ENCODE results near the gene CLK2.

DNA sequence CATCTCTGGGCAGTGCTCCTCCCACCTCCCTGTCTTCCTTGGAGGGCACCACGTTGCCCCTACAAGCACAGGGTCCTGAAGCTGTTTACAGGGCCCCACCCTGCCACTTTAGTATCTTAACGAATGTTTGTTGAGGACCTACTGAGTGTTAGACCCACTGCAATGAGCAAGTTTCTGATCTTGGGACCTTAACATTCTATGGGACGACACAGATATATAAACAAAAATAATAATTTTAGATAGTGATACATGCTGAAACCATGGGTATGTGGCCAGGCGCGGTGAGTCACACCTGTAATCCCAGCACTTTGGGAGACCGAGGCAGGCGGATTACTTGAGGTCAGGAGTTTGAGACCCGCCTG is 28.2 kb downstream of the CLK2 start:
- TF ChIP-seq EZH2 (optimal IDR thresholded peaks at IDR 0.05; ENCODE audit: low read depth, low read length): no peak
- TF ChIP-seq, protein P1, sequence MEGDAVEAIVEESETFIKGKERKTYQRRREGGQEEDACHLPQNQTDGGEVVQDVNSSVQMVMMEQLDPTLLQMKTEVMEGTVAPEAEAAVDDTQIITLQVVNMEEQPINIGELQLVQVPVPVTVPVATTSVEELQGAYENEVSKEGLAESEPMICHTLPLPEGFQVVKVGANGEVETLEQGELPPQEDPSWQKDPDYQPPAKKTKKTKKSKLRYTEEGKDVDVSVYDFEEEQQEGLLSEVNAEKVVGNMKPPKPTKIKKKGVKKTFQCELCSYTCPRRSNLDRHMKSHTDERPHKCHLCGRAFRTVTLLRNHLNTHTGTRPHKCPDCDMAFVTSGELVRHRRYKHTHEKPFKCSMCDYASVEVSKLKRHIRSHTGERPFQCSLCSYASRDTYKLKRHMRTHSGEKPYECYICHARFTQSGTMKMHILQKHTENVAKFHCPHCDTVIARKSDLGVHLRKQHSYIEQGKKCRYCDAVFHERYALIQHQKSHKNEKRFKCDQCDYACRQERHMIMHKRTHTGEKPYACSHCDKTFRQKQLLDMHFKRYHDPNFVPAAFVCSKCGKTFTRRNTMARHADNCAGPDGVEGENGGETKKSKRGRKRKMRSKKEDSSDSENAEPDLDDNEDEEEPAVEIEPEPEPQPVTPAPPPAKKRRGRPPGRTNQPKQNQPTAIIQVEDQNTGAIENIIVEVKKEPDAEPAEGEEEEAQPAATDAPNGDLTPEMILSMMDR (IDR thresholded peaks at IDR 0.05; ENCODE audit: low read length): no peak
- no peak for TF ChIP-seq EZH2phosphoT487 (IDR thresholded peaks at IDR 0.05; ENCODE audit: low read length)

Measured in MM.1S (cell line).